Endothelial cell of umbilical vein (primary cell): ENCODE results near the gene FGF2. TPM values are rescaled to one million over a fixed set of nuclear protein-coding genes. Genes with fewer than 3 reads are reported as not detected.

Experiments
- BruUV-seq: library from RNA; stranded (reverse); fragments of 400-500 nt; replicated peaks from 2 replicates; lab custom pipeline; 2021; lab: Mats Ljungman, UMichigan
- CTCF ChIA-PET: fragments of 300-600, 350-600 bp; sonication (Branson Sonifier 250); formaldehyde crosslinking; loops from one replicate; lab custom pipeline; 2021; ENCODE audit warnings: antibody characterized with exemption, inconsistent platforms; lab: Charles Lee
- POLR2A ChIA-PET: fragments of 300-600, 350-600 bp; sonication (Branson Sonifier 250); formaldehyde crosslinking; loops from one replicate; lab custom pipeline; 2021; ENCODE audit warnings: antibody characterized with exemption, inconsistent platforms; lab: Charles Lee
- DNase-seq: peaks from one replicate; pipeline ENCODE4 v3.0.0-alpha.2; 2011; ENCODE audit warnings: low read depth, low spot score
- FAIRE-seq: peaks from 2 replicates; lab custom pipeline; 2011; peaks lifted over from hg19 to GRCh38; lab: Jason Lieb, UNC
- H2AFZ ChIP-seq: 2 replicates; pipeline ENCODE4 v1.6.0; 2012; ENCODE audit warnings: low read depth, low read length, control low read depth, inconsistent platforms
- H3K27ac ChIP-seq: 2 replicates; pipeline ENCODE4 v1.5.1; 2011; ENCODE audit warnings: low read depth, mild to moderate bottlenecking, control low read depth, low read length, moderate library complexity; ENCODE audit not compliant: insufficient read depth
- H3K27me3 ChIP-seq, 2 experiments: 2 replicates each; pipeline versions ENCODE4 v1.6.0 to v1.6.1; 2011; ENCODE audit warnings: low read length in 2 of 2, mixed read lengths in 1 of 2; ENCODE audit not compliant: control insufficient read depth in 2 of 2, insufficient read depth in 2 of 2
- H3K36me3 ChIP-seq, 2 experiments: 2 replicates in 1 of 2; 3 replicates in 1 of 2; pipeline ENCODE4 v1.5.1; 2011; ENCODE audit warnings: low read length in 2 of 2, mild to moderate bottlenecking in 1 of 2, moderate library complexity in 1 of 2; ENCODE audit not compliant: control insufficient read depth in 2 of 2, insufficient read depth in 2 of 2; ENCODE audit errors: extremely low read depth in 1 of 2
- H3K4me1 ChIP-seq: 3 replicates; pipeline ENCODE4 v1.5.1; 2011; ENCODE audit warnings: mild to moderate bottlenecking, low read length; ENCODE audit not compliant: control insufficient read depth, insufficient read depth; ENCODE audit errors: extremely low read depth
- H3K4me2 ChIP-seq: 2 replicates; pipeline ENCODE4 v1.6.1; 2011; ENCODE audit warnings: low read length, control low read depth, mixed read lengths; ENCODE audit not compliant: insufficient read depth
- H3K4me3 ChIP-seq, 3 experiments: fragments of 200-600 bp in 1 of 3; sonication (generic), shearing (Covaris generic) in 1 of 3; replicated peaks in 1 of 3; 2 replicates each; pipeline ENCODE4 v1.5.1; 2011 to 2016; ENCODE audit warnings: control low read depth in 3 of 3, low read length in 3 of 3, mild to moderate bottlenecking in 2 of 3, inconsistent platforms in 1 of 3, low read depth in 1 of 3, moderate library complexity in 1 of 3; ENCODE audit not compliant: insufficient read depth in 1 of 3
- H3K79me2 ChIP-seq: 2 replicates; pipeline ENCODE4 v1.6.0; 2012; ENCODE audit warnings: low read length, inconsistent platforms; ENCODE audit not compliant: control insufficient read depth, insufficient read depth
- H3K9ac ChIP-seq: replicated peaks from 2 replicates; pipeline ENCODE3; 2011; ENCODE audit warnings: low read length, control low read depth; ENCODE audit not compliant: insufficient read depth; ENCODE audit errors: extremely low read depth
- H3K9me1 ChIP-seq: replicated peaks from 3 replicates; pipeline ENCODE4 v1.6.0; 2011; ENCODE audit warnings: mild to moderate bottlenecking, low read length; ENCODE audit not compliant: control insufficient read depth, insufficient read depth; ENCODE audit errors: extremely low read depth
- H3K9me3 ChIP-seq: replicated peaks from 2 replicates; pipeline ENCODE4 v1.5.1; 2012; ENCODE audit warnings: low read length, inconsistent platforms; ENCODE audit not compliant: control insufficient read depth, insufficient read depth
- H4K20me1 ChIP-seq: replicated peaks from 2 replicates; pipeline ENCODE3; 2011; ENCODE audit warnings: mild to moderate bottlenecking, low read length; ENCODE audit not compliant: control insufficient read depth, insufficient read depth; ENCODE audit errors: extremely low read depth
- EZH2 ChIP-seq: IDR thresholded peaks from 2 replicates; pipeline ENCODE4 v1.6.1; 2012; ENCODE audit warnings: borderline replicate concordance, low read depth, mild to moderate bottlenecking, moderate library complexity, low read length, inconsistent platforms; ENCODE audit not compliant: severe bottlenecking
- FOS ChIP-seq: IDR thresholded peaks from 2 replicates; pipeline ENCODE4 v1.6.1; 2011; ENCODE audit warnings: mild to moderate bottlenecking, low read length, moderate library complexity, borderline replicate concordance; ENCODE audit not compliant: insufficient read depth
- GATA2 ChIP-seq: IDR thresholded peaks from 2 replicates; pipeline ENCODE4 v1.7.0; 2011; ENCODE audit warnings: low read depth, mild to moderate bottlenecking, moderate library complexity, mixed read lengths, low read length; ENCODE audit not compliant: insufficient read length, insufficient read depth
- JUN ChIP-seq: IDR thresholded peaks from 2 replicates; pipeline ENCODE4 v1.6.1; 2011; ENCODE audit warnings: borderline replicate concordance, low read depth; ENCODE audit not compliant: insufficient read length, insufficient read depth
- MYC ChIP-seq: IDR thresholded peaks from one replicate; pipeline ENCODE4 v1.6.1; 2011; ENCODE audit warnings: mild to moderate bottlenecking, low read depth, low read length
- POLR2A ChIP-seq: IDR thresholded peaks from 2 replicates; pipeline ENCODE4 v1.6.1; 2012; ENCODE audit warnings: low read depth, mild to moderate bottlenecking, control low read depth, low read length
- POLR2AphosphoS5 ChIP-seq: IDR thresholded peaks from 2 replicates; pipeline ENCODE4 v1.6.1; 2012; ENCODE audit warnings: low read depth, mild to moderate bottlenecking, control low read depth, low read length, moderate library complexity; ENCODE audit not compliant: insufficient read depth
- dilution Hi-C: fragments of 300-500 bp; cut with MboI; formaldehyde crosslinking; loops from one replicate; pipeline ENCODE4 v1.15.0; 2019; ENCODE audit warnings: low sequenced_read_pairs; ENCODE audit not compliant: extremely low pct_ligation_motif_present
- intact Hi-C: fragments of 100-400 bp; cut with micrococcal nuclease; formaldehyde crosslinking; loops from one replicate; pipeline ENCODE4 v1.10.0; 2022
- polyA plus RNA-seq, 4 experiments: library from polyadenylated mRNA; depleted of rRNA in 3 of 4; stranded (reverse) in 3 of 4; unstranded in 1 of 4; fragments of >200 nt; gene quantifications; 2 replicates each; pipeline versions ENCODE4 v1.2.1 to v1.2.3, GENCODE V29; 2011 to 2012; ENCODE audit warnings: missing spikeins in 1 of 4
- total RNA-seq: library from RNA; stranded (reverse); gene quantifications from 2 replicates; pipeline ENCODE4 v1.2.3, GENCODE V29; 2021
- TF ChIP-seq, protein P1 (sequence below): IDR thresholded peaks from 2 replicates; pipeline ENCODE4 v1.6.1; 2011; ENCODE audit not compliant: insufficient read depth, insufficient read length
- TF ChIP-seq, protein P2 (sequence below), 2 donors: IDR thresholded peaks; 1 replicate in 1 of 2; 2 replicates in 1 of 2; pipeline ENCODE4 v1.5.1; 2011; ENCODE audit warnings: low read length in 2 of 2, mild to moderate bottlenecking in 2 of 2, moderate library complexity in 2 of 2, control low read depth in 1 of 2, inconsistent platforms in 1 of 2, low read depth in 1 of 2; ENCODE audit not compliant: insufficient read depth in 1 of 2; ENCODE audit errors: extremely low read depth in 1 of 2

Gene FGF2
- total and polyA plus RNA-seq, 2 donors (not counting 3 experiments of a cell fraction or from before 2014, with no cell fraction given) = 4.6 to 23.9 TPM

DNA sequence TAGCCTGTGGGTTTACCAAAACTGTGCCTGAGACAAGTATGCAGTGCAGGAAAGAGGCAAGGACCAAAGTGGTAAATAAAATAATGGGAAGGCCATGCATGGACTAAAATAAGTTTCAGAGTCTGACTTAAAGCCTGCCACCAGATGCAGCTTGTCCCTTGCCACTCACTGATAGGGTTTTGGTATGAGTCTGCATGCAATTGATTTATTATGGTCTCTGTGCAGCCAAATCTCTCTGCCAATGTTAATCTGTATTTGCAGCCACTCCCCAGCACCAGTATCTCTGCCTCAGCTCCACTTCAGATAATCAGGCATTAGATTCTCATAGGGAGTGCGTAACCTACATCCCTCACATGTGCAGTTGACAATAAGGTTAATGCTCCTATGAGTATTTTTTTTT lies 5.5 kb upstream of the FGF2 start:
- TF ChIP-seq JUN (no peak), MYC (no peak), POLR2A (no peak), POLR2AphosphoS5 (no peak), EZH2 (no peak), GATA2 (no peak), FOS (no peak)
- TF ChIP-seq, protein P1, sequence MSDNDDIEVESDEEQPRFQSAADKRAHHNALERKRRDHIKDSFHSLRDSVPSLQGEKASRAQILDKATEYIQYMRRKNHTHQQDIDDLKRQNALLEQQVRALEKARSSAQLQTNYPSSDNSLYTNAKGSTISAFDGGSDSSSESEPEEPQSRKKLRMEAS = no peak
- TF ChIP-seq, protein P2, sequence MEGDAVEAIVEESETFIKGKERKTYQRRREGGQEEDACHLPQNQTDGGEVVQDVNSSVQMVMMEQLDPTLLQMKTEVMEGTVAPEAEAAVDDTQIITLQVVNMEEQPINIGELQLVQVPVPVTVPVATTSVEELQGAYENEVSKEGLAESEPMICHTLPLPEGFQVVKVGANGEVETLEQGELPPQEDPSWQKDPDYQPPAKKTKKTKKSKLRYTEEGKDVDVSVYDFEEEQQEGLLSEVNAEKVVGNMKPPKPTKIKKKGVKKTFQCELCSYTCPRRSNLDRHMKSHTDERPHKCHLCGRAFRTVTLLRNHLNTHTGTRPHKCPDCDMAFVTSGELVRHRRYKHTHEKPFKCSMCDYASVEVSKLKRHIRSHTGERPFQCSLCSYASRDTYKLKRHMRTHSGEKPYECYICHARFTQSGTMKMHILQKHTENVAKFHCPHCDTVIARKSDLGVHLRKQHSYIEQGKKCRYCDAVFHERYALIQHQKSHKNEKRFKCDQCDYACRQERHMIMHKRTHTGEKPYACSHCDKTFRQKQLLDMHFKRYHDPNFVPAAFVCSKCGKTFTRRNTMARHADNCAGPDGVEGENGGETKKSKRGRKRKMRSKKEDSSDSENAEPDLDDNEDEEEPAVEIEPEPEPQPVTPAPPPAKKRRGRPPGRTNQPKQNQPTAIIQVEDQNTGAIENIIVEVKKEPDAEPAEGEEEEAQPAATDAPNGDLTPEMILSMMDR (IDR thresholded peaks at IDR 0.05; ENCODE audit: extremely low read depth in 1 of 2, insufficient read depth in 1 of 2, low read depth in 1 of 2, low read length in 2 of 2) = no peak
- Histone ChIP-seq H3K4me1 (peaks cover 5% of the 10 kb centered on the region), H3K27me3 (no peaks in the 10 kb centered on the region), H3K79me2 (no peaks in the 10 kb centered on the region), H3K9ac (no peak overlapping the region), H3K9me3 (no peaks in the 10 kb centered on the region), H3K9me1 (no peaks in the 10 kb centered on the region), H3K4me3 (no peak overlapping the region), H2AFZ (no peak overlapping the region), H3K4me2 (no peak overlapping the region), H3K27ac (no peak overlapping the region), H4K20me1 (no peaks in the 10 kb centered on the region), H3K36me3 (no peaks in the 10 kb centered on the region)
- ChIA-PET CTCF (interaction anchor here (1.6 kb wide), 1 partner anchor 11 kb away, joined by 4 read pairs; no protein-coding TSS in a partner anchor), POLR2A (no interaction called here)
- no peak for FAIRE-seq
- dilution Hi-C loops (no loop called here), intact Hi-C loops (no loop called here)
- DNase-seq = no peak
- BruUV-seq = no TSS peak
